HCT116 (cell line): ENCODE data around the gene PPFIA2. TPM values are rescaled to one million over a fixed set of nuclear protein-coding genes. Genes with fewer than 3 reads are reported as not detected.

Experiments
- ATAC-seq: fragments of 200-7000 bp; cut with Tn5 transposase; 2 replicates; pipeline ENCODE4 v1.9.1; 2020; ENCODE audit warnings: mild to moderate bottlenecking, moderate library complexity
- BruUV-seq: library from RNA; stranded (reverse); fragments of 400-500 nt; replicated peaks from 2 replicates; lab custom pipeline; 2021; lab: Mats Ljungman, UMichigan
- CTCF ChIA-PET: fragments of 300-600 bp; sonication (Branson Sonifier 250); formaldehyde crosslinking; loops from one replicate; lab custom pipeline; 2021; ENCODE audit warnings: antibody characterized with exemption; lab: Charles Lee
- POLR2A ChIA-PET: fragments of 300-600, 350-600 bp; sonication (Branson Sonifier 250); formaldehyde crosslinking; loops from one replicate; lab custom pipeline; 2021; ENCODE audit warnings: antibody characterized with exemption; lab: Charles Lee
- RAD21 ChIA-PET, 2 experiments: fragments of 300-600 bp; sonication (Branson Sonifier 250); formaldehyde crosslinking; loops; one replicate each; lab custom pipeline; 2023; ENCODE audit warnings: low total read pairs in 2 of 2; ENCODE audit not compliant: uncharacterized antibody in 2 of 2, unreplicated experiment in 2 of 2, low non-redundant PET in 1 of 2; lab: Charles Lee
- DNase-seq: peaks from one replicate; pipeline ENCODE4 v3.0.0-alpha.2; 2010; ENCODE audit warnings: low read depth, low spot score
- H2AFZ ChIP-seq: fragments of 200-600 bp; shearing (Covaris generic), sonication (generic); 2 replicates; pipeline ENCODE4 v1.6.1; 2017; ENCODE audit warnings: low read depth, mixed run types, mixed read lengths, antibody characterized with exemption, low read length; ENCODE audit not compliant: poor library complexity, severe bottlenecking
- H3K27ac ChIP-seq: 2 replicates; pipeline ENCODE4 v1.5.1; 2012; ENCODE audit warnings: low read depth, low read length
- H3K27me3 ChIP-seq: fragments of 200-600 bp; sonication (generic); 2 replicates; pipeline ENCODE4 v1.6.1; 2016; ENCODE audit warnings: mixed run types, low read length, mixed read lengths; ENCODE audit not compliant: insufficient read depth
- H3K36me3 ChIP-seq, 2 experiments: fragments of 200-500 bp in 1 of 2; fragments of 200-600 bp in 1 of 2; sonication (Bioruptor generic) in 1 of 2; sonication (generic) in 1 of 2; 2 replicates each; pipeline versions ENCODE4 v1.5.1 to v1.6.1; 2014 to 2016; ENCODE audit warnings: low read length in 2 of 2, inconsistent platforms in 1 of 2, mixed read lengths in 1 of 2, mixed run types in 1 of 2; ENCODE audit not compliant: insufficient read depth in 2 of 2, control insufficient read depth in 1 of 2
- H3K4me1 ChIP-seq, 2 experiments: fragments of 200-600 bp in 1 of 2; sonication (generic) in 1 of 2; 2 replicates each; pipeline versions ENCODE4 v1.5.1 to v1.6.1; 2012 to 2017; ENCODE audit warnings: low read length in 2 of 2, inconsistent platforms in 1 of 2, mild to moderate bottlenecking in 1 of 2, mixed read lengths in 1 of 2, mixed run types in 1 of 2, moderate library complexity in 1 of 2; ENCODE audit not compliant: insufficient read depth in 2 of 2, control insufficient read depth in 1 of 2
- H3K4me2 ChIP-seq: fragments of 200-600 bp; sonication (generic); 2 replicates; pipeline ENCODE4 v1.6.1; 2017; ENCODE audit warnings: mixed run types, low read length, mixed read lengths
- H3K4me3 ChIP-seq, 2 experiments: fragments of 200-600 bp in 1 of 2; sonication (generic) in 1 of 2; replicated peaks in 1 of 2; 2 replicates each; pipeline ENCODE4 v1.5.1; 2011 to 2016; ENCODE audit warnings: low read length in 2 of 2, control low read depth in 1 of 2, low read depth in 1 of 2, mild to moderate bottlenecking in 1 of 2, mixed read lengths in 1 of 2, mixed run types in 1 of 2
- H3K79me2 ChIP-seq: fragments of 200-600 bp; sonication (generic); 2 replicates; pipeline ENCODE4 v1.6.1; 2017; ENCODE audit warnings: mild to moderate bottlenecking, mixed run types, low read length, moderate library complexity, mixed read lengths; ENCODE audit not compliant: insufficient read depth
- H3K9ac ChIP-seq: fragments of 200-600 bp; sonication (generic); 2 replicates; pipeline ENCODE4 v1.6.1; 2016; ENCODE audit warnings: low read length, mixed read lengths
- H3K9me2 ChIP-seq: fragments of 200-600 bp; sonication (generic), shearing (Covaris generic); 2 replicates; pipeline ENCODE4 v1.6.1; 2017; ENCODE audit warnings: mixed run types, mild to moderate bottlenecking, moderate library complexity; ENCODE audit not compliant: insufficient read depth
- H3K9me3 ChIP-seq, 2 experiments: fragments of 200-500 bp in 1 of 2; fragments of 200-600 bp in 1 of 2; sonication (Bioruptor generic) in 1 of 2; sonication (generic) in 1 of 2; 2 replicates each; pipeline ENCODE4 v1.6.1; 2014 to 2017; ENCODE audit warnings: low read length in 2 of 2, mixed read lengths in 2 of 2, inconsistent platforms in 1 of 2, low read depth in 1 of 2, mild to moderate bottlenecking in 1 of 2, mixed run types in 1 of 2, moderate library complexity in 1 of 2; ENCODE audit not compliant: control insufficient read depth in 1 of 2, insufficient read depth in 1 of 2
- H4K20me1 ChIP-seq: fragments of 200-600 bp; sonication (generic), shearing (Covaris generic); 2 replicates; pipeline ENCODE4 v1.6.1; 2017; ENCODE audit warnings: mixed run types, mild to moderate bottlenecking, moderate library complexity; ENCODE audit not compliant: insufficient read depth
- CBX3 ChIP-seq: IDR thresholded peaks from 2 replicates; pipeline ENCODE4 v1.6.1; 2012; ENCODE audit warnings: low read depth
- CEBPB ChIP-seq: IDR thresholded peaks from 2 replicates; pipeline ENCODE4 v1.6.1; 2012; ENCODE audit warnings: low read depth
- EZH2 ChIP-seq: fragments of 200-600 bp; sonication (generic); IDR thresholded peaks from 2 replicates; pipeline ENCODE4 v1.6.1; 2017; ENCODE audit warnings: antibody characterized with exemption, mixed run types
- EZH2phosphoT487 ChIP-seq: fragments of 200-600 bp; IDR thresholded peaks from 2 replicates; pipeline ENCODE4 v1.6.1; 2018; ENCODE audit warnings: antibody characterized with exemption, borderline replicate concordance
- POLR2A ChIP-seq: IDR thresholded peaks from 2 replicates; pipeline ENCODE4 v1.7.0; 2011; ENCODE audit warnings: borderline replicate concordance; ENCODE audit not compliant: insufficient read depth, insufficient read length; ENCODE audit errors: extremely low read depth
- POLR2AphosphoS5 ChIP-seq: IDR thresholded peaks from 2 replicates; pipeline ENCODE4 v1.6.1; 2011; ENCODE audit warnings: mild to moderate bottlenecking, low read depth, low read length, moderate library complexity
- RAD21 ChIP-seq: IDR thresholded peaks from 2 replicates; pipeline ENCODE4 v1.6.1; 2012; ENCODE audit warnings: low read depth, mild to moderate bottlenecking
- SP1 ChIP-seq: IDR thresholded peaks from 2 replicates; pipeline ENCODE4 v1.6.1; 2012; ENCODE audit warnings: low read depth
- SRF ChIP-seq: IDR thresholded peaks from 2 replicates; pipeline ENCODE4 v1.6.1; 2012; ENCODE audit warnings: low read depth
- YY1 ChIP-seq: IDR thresholded peaks from 2 replicates; pipeline ENCODE4 v1.6.1; 2011; ENCODE audit warnings: low read length, low read depth, moderate library complexity, mild to moderate bottlenecking; ENCODE audit not compliant: insufficient replicate concordance; ENCODE audit errors: extremely low read depth
- ZFX ChIP-seq: fragments of 450-650 bp; IDR thresholded peaks from 2 replicates; pipeline ENCODE4 v1.6.1; 2017
- ZNF274 ChIP-seq: fragments of 200-500 bp; sonication (Bioruptor generic); IDR thresholded peaks from 2 replicates; pipeline ENCODE4 v1.6.1; 2014; ENCODE audit warnings: mild to moderate bottlenecking, low read depth, low read length, inconsistent platforms
- intact Hi-C: fragments of 100-400 bp; cut with micrococcal nuclease; formaldehyde crosslinking; loops from 2 replicates; pipeline ENCODE4 v1.10.0; 2022
- total RNA-seq: library from RNA; stranded (reverse); gene quantifications from one replicate; pipeline ENCODE4 v1.2.1, GENCODE V29; 2021; ENCODE audit not compliant: unreplicated experiment
- TF ChIP-seq, protein P1 (sequence below), 3 experiments: fragments of 200-600 bp in 1 of 3; sonication (generic) in 1 of 3; IDR thresholded peaks in 2 of 3; conservative IDR thresholded peaks in 1 of 3; 2 replicates each; pipeline ENCODE4 v1.5.1; 2012 to 2017; ENCODE audit warnings: low read depth in 2 of 3, low read length in 2 of 3, antibody characterized with exemption in 1 of 3, borderline replicate concordance in 1 of 3, control low read depth in 1 of 3, mild to moderate bottlenecking in 1 of 3, mixed read lengths in 1 of 3, mixed run types in 1 of 3, moderate library complexity in 1 of 3; ENCODE audit not compliant: insufficient read depth in 1 of 3
- TF ChIP-seq, protein P2 (sequence below): IDR thresholded peaks from 2 replicates; pipeline ENCODE4 v1.6.1; 2012; ENCODE audit warnings: low read depth
- TF ChIP-seq, protein P3 (sequence below): IDR thresholded peaks from 2 replicates; pipeline ENCODE4 v1.6.1; 2012

Gene PPFIA2
- total RNA-seq, 1 experiment from 2014 or later, result not detected

DNA sequence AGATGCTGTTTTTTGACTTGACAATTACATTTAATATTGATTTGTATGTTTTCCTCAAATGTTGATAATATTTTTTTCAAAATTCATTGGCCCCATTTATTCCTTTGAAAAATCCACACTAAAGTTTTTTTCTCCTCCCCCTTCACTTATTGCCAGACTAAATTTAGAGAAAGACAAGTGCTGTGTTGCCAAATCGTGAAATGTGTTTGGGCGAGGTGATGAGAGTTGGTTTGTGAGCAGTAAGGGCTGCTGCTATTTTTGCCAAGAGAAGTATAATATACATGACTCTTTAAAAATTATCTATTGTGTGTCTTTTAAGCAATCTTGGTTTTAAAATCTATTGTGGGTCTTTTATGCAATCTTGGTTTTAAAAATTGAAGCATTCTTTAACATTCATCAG, 188.9 kb downstream of the PPFIA2 start:
- Histone ChIP-seq H3K4me1 (no peaks in the 10 kb centered on the region), H3K9me3 (no peaks in the 10 kb centered on the region), H3K9ac (no peak overlapping the region), H3K27me3 (no peaks in the 10 kb centered on the region), H3K36me3 (no peaks in the 10 kb centered on the region), H4K20me1 (no peaks in the 10 kb centered on the region), H3K4me2 (no peak overlapping the region), H3K27ac (no peak overlapping the region), H3K79me2 (no peaks in the 10 kb centered on the region)
- intact Hi-C loops, result no loop called here
- DNase-seq, result no peak
- CTCF ChIA-PET, result no interaction called here
- POLR2A ChIA-PET, result no interaction called here
- BruUV-seq, result no TSS peak
- TF ChIP-seq SRF (no peak), CBX3 (no peak), EZH2 (no peak), ZNF274 (no peak), ZFX (no peak), SP1 (no peak), POLR2A (no peak), RAD21 (no peak), POLR2AphosphoS5 (no peak), CEBPB (no peak), EZH2phosphoT487 (no peak), YY1 (no peak)
- TF ChIP-seq, protein P1, sequence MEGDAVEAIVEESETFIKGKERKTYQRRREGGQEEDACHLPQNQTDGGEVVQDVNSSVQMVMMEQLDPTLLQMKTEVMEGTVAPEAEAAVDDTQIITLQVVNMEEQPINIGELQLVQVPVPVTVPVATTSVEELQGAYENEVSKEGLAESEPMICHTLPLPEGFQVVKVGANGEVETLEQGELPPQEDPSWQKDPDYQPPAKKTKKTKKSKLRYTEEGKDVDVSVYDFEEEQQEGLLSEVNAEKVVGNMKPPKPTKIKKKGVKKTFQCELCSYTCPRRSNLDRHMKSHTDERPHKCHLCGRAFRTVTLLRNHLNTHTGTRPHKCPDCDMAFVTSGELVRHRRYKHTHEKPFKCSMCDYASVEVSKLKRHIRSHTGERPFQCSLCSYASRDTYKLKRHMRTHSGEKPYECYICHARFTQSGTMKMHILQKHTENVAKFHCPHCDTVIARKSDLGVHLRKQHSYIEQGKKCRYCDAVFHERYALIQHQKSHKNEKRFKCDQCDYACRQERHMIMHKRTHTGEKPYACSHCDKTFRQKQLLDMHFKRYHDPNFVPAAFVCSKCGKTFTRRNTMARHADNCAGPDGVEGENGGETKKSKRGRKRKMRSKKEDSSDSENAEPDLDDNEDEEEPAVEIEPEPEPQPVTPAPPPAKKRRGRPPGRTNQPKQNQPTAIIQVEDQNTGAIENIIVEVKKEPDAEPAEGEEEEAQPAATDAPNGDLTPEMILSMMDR (IDR thresholded peaks at IDR 0.05 in 2 of 3, conservative IDR thresholded peaks at IDR 0.05 in 1 of 3; ENCODE audit: borderline replicate concordance in 1 of 3, insufficient read depth in 1 of 3, low read depth in 2 of 3, low read length in 2 of 3), result no peak
- TF ChIP-seq, protein P2, sequence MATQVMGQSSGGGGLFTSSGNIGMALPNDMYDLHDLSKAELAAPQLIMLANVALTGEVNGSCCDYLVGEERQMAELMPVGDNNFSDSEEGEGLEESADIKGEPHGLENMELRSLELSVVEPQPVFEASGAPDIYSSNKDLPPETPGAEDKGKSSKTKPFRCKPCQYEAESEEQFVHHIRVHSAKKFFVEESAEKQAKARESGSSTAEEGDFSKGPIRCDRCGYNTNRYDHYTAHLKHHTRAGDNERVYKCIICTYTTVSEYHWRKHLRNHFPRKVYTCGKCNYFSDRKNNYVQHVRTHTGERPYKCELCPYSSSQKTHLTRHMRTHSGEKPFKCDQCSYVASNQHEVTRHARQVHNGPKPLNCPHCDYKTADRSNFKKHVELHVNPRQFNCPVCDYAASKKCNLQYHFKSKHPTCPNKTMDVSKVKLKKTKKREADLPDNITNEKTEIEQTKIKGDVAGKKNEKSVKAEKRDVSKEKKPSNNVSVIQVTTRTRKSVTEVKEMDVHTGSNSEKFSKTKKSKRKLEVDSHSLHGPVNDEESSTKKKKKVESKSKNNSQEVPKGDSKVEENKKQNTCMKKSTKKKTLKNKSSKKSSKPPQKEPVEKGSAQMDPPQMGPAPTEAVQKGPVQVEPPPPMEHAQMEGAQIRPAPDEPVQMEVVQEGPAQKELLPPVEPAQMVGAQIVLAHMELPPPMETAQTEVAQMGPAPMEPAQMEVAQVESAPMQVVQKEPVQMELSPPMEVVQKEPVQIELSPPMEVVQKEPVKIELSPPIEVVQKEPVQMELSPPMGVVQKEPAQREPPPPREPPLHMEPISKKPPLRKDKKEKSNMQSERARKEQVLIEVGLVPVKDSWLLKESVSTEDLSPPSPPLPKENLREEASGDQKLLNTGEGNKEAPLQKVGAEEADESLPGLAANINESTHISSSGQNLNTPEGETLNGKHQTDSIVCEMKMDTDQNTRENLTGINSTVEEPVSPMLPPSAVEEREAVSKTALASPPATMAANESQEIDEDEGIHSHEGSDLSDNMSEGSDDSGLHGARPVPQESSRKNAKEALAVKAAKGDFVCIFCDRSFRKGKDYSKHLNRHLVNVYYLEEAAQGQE, result no peak
- TF ChIP-seq, protein P3, sequence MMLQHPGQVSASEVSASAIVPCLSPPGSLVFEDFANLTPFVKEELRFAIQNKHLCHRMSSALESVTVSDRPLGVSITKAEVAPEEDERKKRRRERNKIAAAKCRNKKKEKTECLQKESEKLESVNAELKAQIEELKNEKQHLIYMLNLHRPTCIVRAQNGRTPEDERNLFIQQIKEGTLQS, result no peak
- TF ChIP-seq, all 23 proteins: peak for 0
- Histone ChIP-seq H3K4me3 (no peak overlapping the region), H2AFZ (no peak overlapping the region), H3K9me2 (no peaks in the 10 kb centered on the region)
- ATAC-seq, result no peak
- RAD21 ChIA-PET, result no interaction called here
